A673 (cell line): ENCODE data around the gene JPH2. TPM values are rescaled to one million over a fixed set of nuclear protein-coding genes. Genes with fewer than 3 reads are reported as not detected.

Experiments used
- BruUV-seq: library from RNA; stranded (reverse); fragments of 400-500 nt; replicated peaks from 2 replicates; lab custom pipeline; 2021; lab: Mats Ljungman, UMichigan
- CTCF ChIA-PET: fragments of 300-600 bp; sonication (Branson Sonifier 250); formaldehyde crosslinking; loops from one replicate; lab custom pipeline; 2022; ENCODE audit warnings: antibody characterized with exemption; lab: Charles Lee
- POLR2A ChIA-PET: fragments of 300-600 bp; sonication (Branson Sonifier 250); formaldehyde crosslinking; loops from one replicate; lab custom pipeline; 2022; ENCODE audit warnings: antibody characterized with exemption; ENCODE audit not compliant: low non-redundant PET; lab: Charles Lee
- DNase-seq: peaks from one replicate; pipeline ENCODE4 v3.0.0-alpha.2; 2015; ENCODE audit warnings: low spot score
- H3K27ac ChIP-seq: fragments of 200-600 bp; sonication (generic); 2 replicates; pipeline ENCODE4 v1.5.1; 2016; ENCODE audit warnings: mixed run types, low read depth, mild to moderate bottlenecking, mixed read lengths, antibody characterized with exemption, low read length; ENCODE audit not compliant: poor library complexity, severe bottlenecking
- H3K27me3 ChIP-seq: fragments of 200-600 bp; sonication (generic); replicated peaks from 2 replicates; pipeline ENCODE4 v1.6.1; 2017; ENCODE audit warnings: mixed run types, low read depth, mild to moderate bottlenecking, mixed read lengths, antibody characterized with exemption, low read length; ENCODE audit not compliant: insufficient read depth, poor library complexity
- H3K36me3 ChIP-seq: fragments of 200-600 bp; sonication (generic); 2 replicates; pipeline ENCODE4 v1.6.1; 2016; ENCODE audit warnings: mixed run types, mild to moderate bottlenecking, mixed read lengths, antibody characterized with exemption, low read length; ENCODE audit not compliant: insufficient read depth, poor library complexity, severe bottlenecking
- H3K4me1 ChIP-seq: fragments of 200-600 bp; sonication (generic); 2 replicates; pipeline ENCODE4 v1.6.1; 2017; ENCODE audit warnings: mixed run types, mild to moderate bottlenecking, mixed read lengths, antibody characterized with exemption, low read length; ENCODE audit not compliant: insufficient read depth, poor library complexity, severe bottlenecking
- H3K4me3 ChIP-seq: fragments of 200-600 bp; sonication (generic); 2 replicates; pipeline ENCODE4 v1.5.1; 2016; ENCODE audit warnings: low read depth, mixed run types, mild to moderate bottlenecking, mixed read lengths, low read length; ENCODE audit not compliant: poor library complexity, severe bottlenecking
- H3K9me3 ChIP-seq: fragments of 200-600 bp; sonication (generic); 2 replicates; pipeline ENCODE4 v1.6.1; 2016; ENCODE audit warnings: mixed run types, low read depth, mild to moderate bottlenecking, mixed read lengths, antibody characterized with exemption, low read length; ENCODE audit not compliant: poor library complexity, severe bottlenecking
- CTCF ChIP-seq: fragments of 300-800, 200-600 bp; sonication (generic); conservative IDR thresholded peaks from 2 replicates; pipeline ENCODE4 v1.5.1; 2017; ENCODE audit warnings: low read depth, mild to moderate bottlenecking, antibody characterized with exemption, low read length, moderate library complexity, mixed read lengths
- EZH2 ChIP-seq: fragments of 200-600 bp; sonication (generic); IDR thresholded peaks from 2 replicates; pipeline ENCODE4 v1.6.1; 2017; ENCODE audit warnings: borderline replicate concordance, low read depth, mild to moderate bottlenecking, mixed read lengths, antibody characterized with exemption, low read length; ENCODE audit not compliant: poor library complexity, severe bottlenecking
- intact Hi-C: fragments of 100-400 bp; cut with micrococcal nuclease; formaldehyde crosslinking; loops from one replicate; pipeline ENCODE4 v1.10.0; 2022; ENCODE audit not compliant: unreplicated experiment
- total RNA-seq: library from RNA; stranded (reverse); gene quantifications from 2 replicates; pipeline ENCODE4 v1.2.3, GENCODE V29; 2021

The JPH2 gene
- total RNA-seq, 1 experiment from 2014 or later, result 1.1 TPM

- no peak for DNase-seq
- TF ChIP-seq EZH2 (no peak), CTCF (no peak)
- POLR2A ChIA-PET, result interaction anchor here (0.5 kb wide), 1 partner anchor 359 kb away, joined by 3 read pairs; no protein-coding TSS in a partner anchor
Observed at GRCh38 chr20:44117296-44118184, 69.4 kb downstream of the JPH2 start.

GRCh38 chr20:44115762-44116644 lies 71.0 kb downstream of the JPH2 start:
- CTCF ChIA-PET, result interaction anchor here (0.5 to 2.8 kb wide), 13 partner anchors 9 to 494 kb away, joined by 3 to 86 read pairs (median 3); partner anchors contain the start of genes FITM2 and JPH2
- POLR2A ChIA-PET, result no interaction called here
- Histone ChIP-seq H3K4me3 (no peak overlapping the region), H3K27me3 (no peaks in the 10 kb centered on the region), H3K9me3 (no peaks in the 10 kb centered on the region), H3K4me1 (no peaks in the 10 kb centered on the region), H3K27ac (no peak overlapping the region), H3K36me3 (no peaks in the 10 kb centered on the region)
- no TSS peak for BruUV-seq
- TF ChIP-seq EZH2 (no peak), CTCF (no peak)
- no peak for DNase-seq
- intact Hi-C loops, result loop anchor here (1.0 to 10.0 kb wide), 4 partner anchors 74 to 349 kb away; partner anchors contain the start of gene FITM2

More at GRCh38 chr20:44117296-44118184, 69.4 kb downstream of the JPH2 start:
- CTCF ChIA-PET, result interaction anchor here (0.7 to 2.8 kb wide), 6 partner anchors 15 to 266 kb away, joined by 3 to 86 read pairs (median 7); partner anchors contain the start of genes FITM2 and JPH2
- H3K4me3 ChIP-seq, result no peak overlapping the region
- no TSS peak for BruUV-seq
- no peaks in the 10 kb centered on the region for H3K36me3 ChIP-seq
- intact Hi-C loops, result loop anchor here (5.0 to 10.0 kb wide), 3 partner anchors 195 to 347 kb away; partner anchors contain the start of gene FITM2
- H3K27me3 ChIP-seq, result no peaks in the 10 kb centered on the region
- H3K9me3 ChIP-seq, result no peaks in the 10 kb centered on the region
- no peaks in the 10 kb centered on the region for H3K4me1 ChIP-seq
- no peak overlapping the region for H3K27ac ChIP-seq

- BruUV-seq, result no TSS peak
- ChIA-PET POLR2A (no interaction called here), CTCF (interaction anchor here (0.6 kb wide), 1 partner anchor 494 kb away, joined by 3 read pairs; no protein-coding TSS in a partner anchor)
- H3K4me1 ChIP-seq, result no peaks in the 10 kb centered on the region
- no peak overlapping the region for H3K27ac ChIP-seq
- no peaks in the 10 kb centered on the region for H3K36me3 ChIP-seq
- H3K4me3 ChIP-seq, result no peak overlapping the region
- no peak for DNase-seq
- H3K27me3 ChIP-seq, result no peaks in the 10 kb centered on the region
- TF ChIP-seq CTCF (no peak), EZH2 (no peak)
- intact Hi-C loops, result loop anchor here (5.0 to 10.0 kb wide), 3 partner anchors 197 to 350 kb away; partner anchors contain the start of gene FITM2
- H3K9me3 ChIP-seq, result no peaks in the 10 kb centered on the region
Observed at GRCh38 chr20:44115181-44115580, 71.8 kb downstream of the JPH2 start.
